ENCODE data around the gene CCDC117.

DNA sequence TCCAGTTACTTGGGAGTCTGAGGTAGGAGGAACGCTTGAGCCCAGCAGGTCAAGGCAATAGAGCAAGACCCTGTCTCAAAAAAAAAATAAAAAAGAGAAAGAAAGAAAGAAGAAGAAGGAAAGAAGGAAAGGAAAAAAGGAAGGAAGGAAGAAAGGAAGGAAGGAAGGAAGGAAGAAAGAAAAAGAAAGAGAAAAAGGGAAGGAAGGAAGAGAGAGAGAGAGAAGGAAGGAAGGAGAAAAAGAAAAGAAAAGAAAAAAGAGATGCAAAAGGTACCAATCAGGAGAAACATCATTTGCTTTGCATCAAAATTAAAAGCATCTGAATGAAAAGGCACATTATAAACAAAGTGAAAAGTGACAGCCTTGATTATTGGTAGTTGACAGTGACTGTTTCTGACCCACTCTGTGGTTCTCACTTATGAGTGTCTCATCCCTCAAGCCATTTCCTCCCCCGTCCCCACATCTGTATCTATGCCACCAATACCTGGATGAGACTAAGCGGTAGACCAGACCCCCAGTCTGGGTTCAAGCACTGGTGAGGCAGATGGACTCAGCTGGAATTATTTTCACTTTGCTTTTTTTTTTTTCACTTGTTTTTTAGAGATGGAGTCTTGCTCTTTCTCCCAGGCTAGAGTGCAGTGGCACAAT is 60.9 kb downstream of the CCDC117 start:
- TF ChIP-seq, protein P1, sequence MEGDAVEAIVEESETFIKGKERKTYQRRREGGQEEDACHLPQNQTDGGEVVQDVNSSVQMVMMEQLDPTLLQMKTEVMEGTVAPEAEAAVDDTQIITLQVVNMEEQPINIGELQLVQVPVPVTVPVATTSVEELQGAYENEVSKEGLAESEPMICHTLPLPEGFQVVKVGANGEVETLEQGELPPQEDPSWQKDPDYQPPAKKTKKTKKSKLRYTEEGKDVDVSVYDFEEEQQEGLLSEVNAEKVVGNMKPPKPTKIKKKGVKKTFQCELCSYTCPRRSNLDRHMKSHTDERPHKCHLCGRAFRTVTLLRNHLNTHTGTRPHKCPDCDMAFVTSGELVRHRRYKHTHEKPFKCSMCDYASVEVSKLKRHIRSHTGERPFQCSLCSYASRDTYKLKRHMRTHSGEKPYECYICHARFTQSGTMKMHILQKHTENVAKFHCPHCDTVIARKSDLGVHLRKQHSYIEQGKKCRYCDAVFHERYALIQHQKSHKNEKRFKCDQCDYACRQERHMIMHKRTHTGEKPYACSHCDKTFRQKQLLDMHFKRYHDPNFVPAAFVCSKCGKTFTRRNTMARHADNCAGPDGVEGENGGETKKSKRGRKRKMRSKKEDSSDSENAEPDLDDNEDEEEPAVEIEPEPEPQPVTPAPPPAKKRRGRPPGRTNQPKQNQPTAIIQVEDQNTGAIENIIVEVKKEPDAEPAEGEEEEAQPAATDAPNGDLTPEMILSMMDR (IDR thresholded peaks at IDR 0.05) = no peak
- no peak for TF ChIP-seq POLR2AphosphoS5 (IDR thresholded peaks at IDR 0.05; ENCODE audit: low read depth, low read length)

Measured in Panc1 (cell line).